Breast epithelium (tissue), 4 donors: Measurements from ENCODE around the gene IP6K3. TPM values are rescaled to one million over a fixed set of nuclear protein-coding genes. Genes with fewer than 3 reads are reported as not detected.

ENCODE experiments used
- DNase-seq, 2 donors: peaks; one replicate each; pipeline ENCODE4 v3.0.0-alpha.2; 2019; ENCODE audit warnings: low spot score in 2 of 2
- H3K27ac ChIP-seq, 2 donors: fragments of 200-600 bp; sonication (generic) in 1 of 2; one replicate each; pipeline ENCODE4 v1.5.1; 2016 to 2019; ENCODE audit warnings: mild to moderate bottlenecking in 1 of 2
- H3K27me3 ChIP-seq, 2 donors: fragments of 200-600 bp; sonication (generic) in 1 of 2; one replicate each; pipeline versions ENCODE4 v1.5.1 to v1.6.0; 2017 to 2019; ENCODE audit warnings: control low read depth in 1 of 2, mild to moderate bottlenecking in 1 of 2
- H3K36me3 ChIP-seq: fragments of 200-600 bp; one replicate; pipeline ENCODE4 v1.5.1; 2019
- H3K4me1 ChIP-seq, 2 donors: fragments of 200-600 bp; sonication (generic); one replicate each; pipeline ENCODE4 v1.5.1; 2016 to 2019; ENCODE audit warnings: control low read depth in 1 of 2
- H3K4me3 ChIP-seq, 3 donors: fragments of 200-600 bp; sonication (generic); 1 replicate in 2 of 3; 2 replicates in 1 of 3; pipeline ENCODE4 v1.5.1; 2016 to 2019; ENCODE audit warnings: mild to moderate bottlenecking in 3 of 3, moderate library complexity in 2 of 3
- H3K9me3 ChIP-seq, 2 donors: fragments of 200-600 bp; sonication (generic) in 1 of 2; one replicate each; pipeline ENCODE4 v1.5.1; 2016 to 2019; ENCODE audit warnings: control low read depth in 1 of 2
- POLR2A ChIP-seq: fragments of 450-650 bp; IDR thresholded peaks from one replicate; pipeline ENCODE4 v1.6.1; 2016; ENCODE audit warnings: antibody characterized with exemption, mild to moderate bottlenecking, moderate library complexity
- POLR2AphosphoS5 ChIP-seq, 3 donors: sonication (generic); formaldehyde crosslinking; IDR thresholded peaks; one replicate each; pipeline ENCODE4 v1.6.1; 2017; ENCODE audit warnings: antibody characterized with exemption in 3 of 3
- intact Hi-C: fragments of 100-400 bp; cut with DNase I; formaldehyde crosslinking; loops from one replicate; pipeline ENCODE4 v1.15.1; 2023; ENCODE audit warnings: low total_unique reads
- total RNA-seq, 3 donors: library from RNA; depleted of rRNA; stranded (reverse); fragments of >200 nt; gene quantifications; one replicate each; pipeline ENCODE4 v1.1.0, GENCODE V29; 2016
- TF ChIP-seq, protein P1 (sequence below), 3 donors: fragments of 450-650 bp; IDR thresholded peaks; one replicate each; pipeline ENCODE4 v1.5.1; 2016 to 2017; ENCODE audit warnings: antibody characterized with exemption in 3 of 3, mild to moderate bottlenecking in 3 of 3, moderate library complexity in 3 of 3

IP6K3 gene
- total RNA-seq, 3 donors from 2014 or later = 0.15 to 4.2 (median 0.66) TPM

DNA sequence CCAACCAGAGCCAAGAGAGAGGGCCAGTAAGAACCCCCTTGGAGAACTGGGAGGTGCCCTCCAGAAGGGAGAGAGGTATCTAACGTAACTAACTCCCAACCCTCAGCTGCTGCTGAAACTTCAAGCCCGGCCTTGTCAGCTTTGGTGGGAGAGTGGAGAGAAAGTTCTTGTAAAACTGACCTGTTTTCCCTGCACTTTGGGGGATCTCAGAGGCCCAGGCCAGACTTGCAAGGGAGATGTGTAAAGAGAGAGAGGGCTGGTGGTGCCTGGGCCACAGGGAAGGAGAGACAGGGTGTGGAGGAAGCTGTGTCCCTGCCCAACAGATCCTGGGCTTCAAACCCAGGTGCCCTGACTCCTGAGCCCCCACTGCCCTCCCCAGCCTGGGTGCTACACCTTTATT is 17.3 kb upstream of the IP6K3 start:
- no peaks in the 10 kb centered on the region for H3K27me3 ChIP-seq
- H3K27ac ChIP-seq = no peak overlapping the region
- H3K4me1 ChIP-seq = no peaks in the 10 kb centered on the region
- no peak for DNase-seq
- H3K36me3 ChIP-seq = no peaks in the 10 kb centered on the region
- intact Hi-C loops = loop anchor here (10.0 kb wide), 1 partner anchor 391 kb away; no protein-coding TSS in a partner anchor
- no peak overlapping the region for H3K4me3 ChIP-seq
- no peak for TF ChIP-seq POLR2AphosphoS5 (IDR thresholded peaks at IDR 0.05)
- no peak for TF ChIP-seq POLR2A
- TF ChIP-seq, protein P1, sequence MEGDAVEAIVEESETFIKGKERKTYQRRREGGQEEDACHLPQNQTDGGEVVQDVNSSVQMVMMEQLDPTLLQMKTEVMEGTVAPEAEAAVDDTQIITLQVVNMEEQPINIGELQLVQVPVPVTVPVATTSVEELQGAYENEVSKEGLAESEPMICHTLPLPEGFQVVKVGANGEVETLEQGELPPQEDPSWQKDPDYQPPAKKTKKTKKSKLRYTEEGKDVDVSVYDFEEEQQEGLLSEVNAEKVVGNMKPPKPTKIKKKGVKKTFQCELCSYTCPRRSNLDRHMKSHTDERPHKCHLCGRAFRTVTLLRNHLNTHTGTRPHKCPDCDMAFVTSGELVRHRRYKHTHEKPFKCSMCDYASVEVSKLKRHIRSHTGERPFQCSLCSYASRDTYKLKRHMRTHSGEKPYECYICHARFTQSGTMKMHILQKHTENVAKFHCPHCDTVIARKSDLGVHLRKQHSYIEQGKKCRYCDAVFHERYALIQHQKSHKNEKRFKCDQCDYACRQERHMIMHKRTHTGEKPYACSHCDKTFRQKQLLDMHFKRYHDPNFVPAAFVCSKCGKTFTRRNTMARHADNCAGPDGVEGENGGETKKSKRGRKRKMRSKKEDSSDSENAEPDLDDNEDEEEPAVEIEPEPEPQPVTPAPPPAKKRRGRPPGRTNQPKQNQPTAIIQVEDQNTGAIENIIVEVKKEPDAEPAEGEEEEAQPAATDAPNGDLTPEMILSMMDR (IDR thresholded peaks at IDR 0.05) = no peak
- H3K9me3 ChIP-seq = peaks cover 0 to 4% of the 10 kb centered on the region in 2 donors

DNA sequence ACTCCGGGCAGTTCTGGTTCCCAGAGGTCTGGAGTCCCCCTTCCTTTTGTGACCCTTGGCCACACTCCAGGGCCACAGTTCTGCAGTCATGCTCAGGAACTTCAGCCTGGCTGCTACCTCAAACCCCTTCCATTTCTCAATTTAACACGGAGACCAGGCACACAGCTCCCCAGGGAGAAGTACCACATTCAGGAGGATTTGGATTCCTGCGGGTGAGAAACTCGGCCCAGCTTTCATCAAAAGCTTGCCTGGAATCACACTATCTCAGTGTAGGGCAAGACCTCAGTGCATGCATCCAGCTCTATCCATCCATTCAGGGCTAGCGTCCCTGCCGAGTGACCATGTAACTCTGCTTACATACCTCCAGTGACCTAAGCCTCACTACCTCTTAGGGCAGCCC is 16.8 kb upstream of the IP6K3 start:
- intact Hi-C loops = loop anchor here (10.0 kb wide), 1 partner anchor 391 kb away; no protein-coding TSS in a partner anchor

DNA sequence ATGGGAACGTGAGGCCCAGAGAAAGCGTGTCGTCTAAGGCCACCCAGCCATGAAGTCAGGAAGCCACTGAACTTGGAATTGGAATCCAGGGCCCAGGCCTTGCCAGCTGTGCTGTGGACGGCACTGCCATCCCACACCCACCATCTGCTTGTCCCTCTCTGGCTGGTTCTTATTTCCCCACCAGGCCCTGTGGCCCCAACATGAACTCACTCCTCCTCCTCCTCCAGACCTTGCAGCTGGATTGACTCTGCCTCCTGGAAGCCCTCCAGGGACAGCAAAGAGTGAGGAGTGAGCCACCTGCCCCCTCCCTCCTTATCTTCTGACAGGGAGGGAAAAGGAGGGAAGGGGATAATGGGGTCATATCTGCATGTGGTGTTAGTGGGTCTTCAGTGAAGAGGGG is 16.0 kb upstream of the IP6K3 start:
- Histone ChIP-seq H3K27me3 (no peaks in the 10 kb centered on the region), H3K36me3 (no peaks in the 10 kb centered on the region), H3K4me1 (no peaks in the 10 kb centered on the region), H3K9me3 (peaks cover 0 to 4% of the 10 kb centered on the region in 2 donors), H3K27ac (no peak overlapping the region), H3K4me3 (no peak overlapping the region)
- intact Hi-C loops = loop anchor here (10.0 kb wide), 1 partner anchor 392 kb away; no protein-coding TSS in a partner anchor
- DNase-seq = no peak
- TF ChIP-seq POLR2AphosphoS5 (IDR thresholded peaks at IDR 0.05) (no peak), POLR2A (no peak)
- TF ChIP-seq, protein P1 (IDR thresholded peaks at IDR 0.05) = no peak

More for the DNA sequence above, 16.8 kb upstream of the IP6K3 start:
- H3K36me3 ChIP-seq = no peaks in the 10 kb centered on the region
- no peak overlapping the region for H3K27ac ChIP-seq
- no peak for DNase-seq
- no peaks in the 10 kb centered on the region for H3K4me1 ChIP-seq
- H3K9me3 ChIP-seq = peaks cover 0 to 4% of the 10 kb centered on the region in 2 donors
- no peak overlapping the region for H3K4me3 ChIP-seq
- H3K27me3 ChIP-seq = no peaks in the 10 kb centered on the region
- TF ChIP-seq POLR2A (no peak), POLR2AphosphoS5 (IDR thresholded peaks at IDR 0.05) (no peak)
- TF ChIP-seq, protein P1 (IDR thresholded peaks at IDR 0.05) = no peak

DNA sequence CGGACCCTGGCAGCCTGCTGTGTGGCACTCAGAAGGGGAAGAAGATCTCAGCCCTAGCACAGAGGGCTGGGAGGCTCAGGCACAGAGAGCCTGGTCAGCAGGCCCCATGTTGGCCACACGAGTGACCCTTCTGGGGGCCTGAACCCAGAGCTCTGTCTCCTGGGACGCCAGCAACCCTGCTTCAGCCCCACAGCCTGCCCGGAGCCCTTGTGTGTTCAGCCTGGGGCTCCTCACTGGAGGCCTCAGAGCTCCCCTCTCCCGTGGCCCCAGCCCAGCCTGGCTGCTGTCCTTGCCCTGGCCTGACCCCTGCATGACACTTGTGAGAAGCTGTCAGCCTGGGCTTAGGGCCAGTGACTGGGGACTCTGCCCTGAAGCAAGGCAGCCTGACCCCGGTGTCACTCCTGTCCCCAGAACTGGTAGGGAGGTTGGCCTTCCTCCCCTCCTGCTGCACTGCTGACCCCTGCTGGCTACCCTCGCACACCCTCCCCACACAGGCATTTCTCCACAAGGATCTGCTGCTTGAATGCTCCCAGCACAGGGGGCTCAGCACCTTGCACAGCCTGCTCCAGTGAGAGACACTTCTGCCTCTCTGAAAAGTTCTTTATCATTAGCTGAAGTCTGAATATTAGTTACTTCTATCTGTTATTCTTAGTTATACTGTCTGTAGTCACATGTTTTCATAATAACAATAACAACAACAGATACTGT is 15.4 kb upstream of the IP6K3 start:
- intact Hi-C loops = loop anchor here (10.0 kb wide), 1 partner anchor 393 kb away; no protein-coding TSS in a partner anchor
- H3K36me3 ChIP-seq = no peaks in the 10 kb centered on the region
- peak overlapping the region in 1 of 2 donors; percentile 12 for H3K27ac ChIP-seq
- TF ChIP-seq, protein P1 (IDR thresholded peaks at IDR 0.05) = peak in 2 of 3 donors; percentile 33 to 76
- TF ChIP-seq POLR2A (no peak), POLR2AphosphoS5 (IDR thresholded peaks at IDR 0.05) (peak in 1 of 3 donors; percentile 16)
- H3K4me3 ChIP-seq = no peak overlapping the region
- H3K27me3 ChIP-seq = no peaks in the 10 kb centered on the region
- DNase-seq = peak; percentile 36 to 66
- H3K4me1 ChIP-seq = no peaks in the 10 kb centered on the region
- peaks cover 0 to under 1% of the 10 kb centered on the region in 2 donors for H3K9me3 ChIP-seq

DNA sequence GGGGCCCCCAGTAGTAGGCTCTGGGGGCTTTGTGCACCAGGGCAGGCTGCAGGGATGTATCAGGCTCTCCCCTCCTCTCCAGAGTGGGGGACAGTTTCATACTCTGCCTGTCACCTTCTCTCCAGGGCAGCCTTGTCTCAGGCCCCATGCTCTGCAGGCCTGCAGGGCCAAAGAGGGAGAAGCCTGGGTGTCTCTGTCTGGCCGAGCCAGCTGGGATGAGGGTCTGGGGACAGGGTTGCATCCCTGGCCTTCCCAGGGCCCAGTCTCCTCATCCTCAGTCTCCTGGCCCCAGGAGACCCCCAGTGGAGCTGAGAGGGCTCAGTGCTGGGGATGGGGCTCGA is 14.8 kb upstream of the IP6K3 start:
- no peak for TF ChIP-seq POLR2AphosphoS5 (IDR thresholded peaks at IDR 0.05)
- TF ChIP-seq POLR2A = no peak
- TF ChIP-seq, protein P1 (IDR thresholded peaks at IDR 0.05) = no peak
- H3K4me1 ChIP-seq = no peaks in the 10 kb centered on the region
- H3K9me3 ChIP-seq = no peaks in the 10 kb centered on the region
- no peaks in the 10 kb centered on the region for H3K36me3 ChIP-seq
- DNase-seq = no peak
- H3K4me3 ChIP-seq = no peak overlapping the region
- H3K27me3 ChIP-seq = no peaks in the 10 kb centered on the region
- intact Hi-C loops = loop anchor here (10.0 kb wide), 1 partner anchor 393 kb away; no protein-coding TSS in a partner anchor
- H3K27ac ChIP-seq = peak overlapping the region in 1 of 2 donors; percentile 12
